Activated CD4-positive, CD25-positive, alpha-beta regulatory T cell treated with anti-CD3 and anti-CD28 coated beads, Interleukin-2, amount 50 U/mL, for 16 hours (primary cell): ENCODE data around the gene ROMO1.
"Not testable (repeated sequence)": the region's sequence is repeated elsewhere in the genome, so short reads cannot be mapped to it uniquely, and the experiment has no call there.

Experiments
- DNase-seq: peaks from one replicate; pipeline ENCODE4 v3.0.0-alpha.2; 2020; ENCODE audit warnings: low read depth, low spot score

Gene ROMO1

DNA sequence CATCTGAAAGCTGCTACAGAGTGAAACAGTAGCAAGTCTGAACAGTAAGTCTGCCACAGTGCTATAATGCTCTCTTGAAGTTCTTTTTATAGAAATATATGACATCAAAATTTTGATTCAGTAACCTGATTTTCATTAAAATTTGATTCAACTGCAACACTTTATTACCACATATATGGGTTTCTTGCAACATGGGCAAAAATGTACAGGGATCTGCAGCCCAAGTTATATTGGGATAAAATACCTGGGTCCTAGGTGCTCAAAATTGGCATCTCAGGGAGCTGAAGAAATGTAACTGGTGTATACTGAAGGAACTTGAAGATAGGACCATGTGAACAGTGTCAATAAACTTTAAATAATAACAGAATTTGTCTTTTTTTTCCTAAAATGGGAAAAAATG, 10.8 kb downstream of the ROMO1 start:
- DNase-seq: no peak

GRCh38 chr20:35710884-35711587, 11.8 kb downstream of the ROMO1 start:
- DNase-seq: no peak

DNA sequence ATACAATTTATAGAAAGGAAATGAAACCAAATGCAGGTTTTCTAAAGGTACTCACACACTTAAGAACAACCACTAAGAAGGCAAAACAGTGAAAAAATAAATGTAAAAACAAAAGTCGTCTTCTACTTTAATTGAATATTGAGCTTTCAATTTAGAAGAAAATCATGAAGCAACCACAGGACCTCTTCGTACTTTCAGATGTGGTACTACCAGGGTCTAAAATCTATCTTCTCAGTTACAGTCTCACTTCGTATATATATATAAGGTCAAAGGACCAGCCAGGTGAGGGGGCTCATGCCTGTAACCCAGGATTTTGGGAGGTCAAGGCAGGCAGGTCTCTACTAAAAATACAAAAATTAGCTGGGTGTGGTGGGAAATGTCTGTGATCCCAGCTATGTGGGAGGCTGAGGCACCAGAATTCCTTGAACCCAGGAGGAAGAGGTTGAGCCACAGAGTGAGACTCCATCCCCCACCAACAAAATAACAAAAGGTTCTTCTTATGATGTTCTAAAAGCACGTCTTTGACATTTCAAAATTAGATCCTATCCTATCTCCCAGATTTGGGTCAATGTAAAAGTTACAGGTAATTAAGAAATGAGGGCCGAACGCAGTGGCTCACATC, 12.5 kb downstream of the ROMO1 start:
- no peak for DNase-seq

GRCh38 chr20:35713120-35713519, 13.9 kb downstream of the ROMO1 start:
- not testable (repeated sequence) for DNase-seq

DNA sequence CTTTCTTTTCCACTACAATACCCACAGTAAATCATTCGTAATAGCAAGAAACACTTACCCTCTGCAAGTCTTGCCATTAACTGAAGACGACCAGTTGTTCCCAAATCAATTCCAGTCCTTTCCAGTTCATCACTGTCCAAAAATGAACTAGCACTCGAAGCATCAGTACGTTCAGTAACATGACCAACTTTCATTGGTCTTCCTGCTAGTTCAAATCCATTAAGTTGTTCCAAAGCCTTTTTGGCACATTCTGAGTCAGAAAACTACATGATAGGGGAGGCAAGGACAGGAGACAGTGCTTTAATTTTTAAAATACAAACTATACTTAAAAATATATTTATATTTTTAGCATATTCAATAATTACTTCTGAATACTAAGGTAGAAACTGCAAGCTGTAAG, 14.9 kb downstream of the ROMO1 start:
- DNase-seq: no peak

- DNase-seq: no peak
These were observed 16.4 kb downstream of the ROMO1 start for GRCh38 chr20:35715652-35716051.

GRCh38 chr20:35716330-35716729, 17.1 kb downstream of the ROMO1 start:
- no peak for DNase-seq

GRCh38 chr20:35718321-35718720, 19.1 kb downstream of the ROMO1 start:
- DNase-seq: not testable (repeated sequence)

- DNase-seq: no peak
These were observed 19.9 kb downstream of the ROMO1 start for GRCh38 chr20:35718972-35719635.

DNA sequence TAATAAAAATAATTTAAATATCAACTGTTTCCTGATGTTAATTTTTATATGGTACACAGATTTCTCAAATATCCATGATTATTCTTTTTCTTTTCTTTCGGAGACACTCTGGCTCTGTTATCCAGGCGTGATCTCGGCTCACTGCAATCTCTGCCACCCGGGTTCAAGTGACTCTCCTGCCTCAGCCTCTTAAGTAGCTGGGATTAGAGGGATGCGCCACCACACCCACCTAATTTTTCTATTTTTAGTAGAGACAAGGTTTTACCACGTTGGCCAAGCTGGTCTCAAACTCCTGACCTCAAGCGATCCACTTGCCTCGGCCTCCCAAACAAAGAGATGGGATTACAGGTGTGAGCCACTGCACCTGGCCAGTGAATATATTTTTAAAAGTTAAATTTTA, 20.5 kb downstream of the ROMO1 start:
- DNase-seq: no peak

GRCh38 chr20:35720165-35721123, 21.2 kb downstream of the ROMO1 start:
- no peak for DNase-seq

DNA sequence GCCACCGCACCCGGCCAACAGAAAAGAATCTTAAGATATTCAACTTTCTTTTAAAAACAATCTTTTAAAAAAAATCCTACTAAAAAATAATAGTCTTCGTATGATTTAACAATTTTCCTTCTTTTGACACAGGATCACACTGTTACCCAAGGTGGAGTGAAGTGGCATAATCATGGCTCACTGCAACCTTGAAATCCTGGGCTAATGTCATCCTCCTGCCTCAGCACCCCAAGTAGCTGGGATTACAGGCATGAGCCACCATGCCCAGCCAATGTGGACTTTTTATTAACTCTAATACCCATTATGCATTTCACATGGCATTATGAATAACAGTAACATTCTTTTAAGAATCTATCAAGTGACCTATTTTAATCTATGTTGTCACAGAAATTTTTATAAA, 22.0 kb downstream of the ROMO1 start:
- DNase-seq: no peak

- no peak for DNase-seq
These were observed 22.4 kb downstream of the ROMO1 start for GRCh38 chr20:35721621-35722020.

DNA sequence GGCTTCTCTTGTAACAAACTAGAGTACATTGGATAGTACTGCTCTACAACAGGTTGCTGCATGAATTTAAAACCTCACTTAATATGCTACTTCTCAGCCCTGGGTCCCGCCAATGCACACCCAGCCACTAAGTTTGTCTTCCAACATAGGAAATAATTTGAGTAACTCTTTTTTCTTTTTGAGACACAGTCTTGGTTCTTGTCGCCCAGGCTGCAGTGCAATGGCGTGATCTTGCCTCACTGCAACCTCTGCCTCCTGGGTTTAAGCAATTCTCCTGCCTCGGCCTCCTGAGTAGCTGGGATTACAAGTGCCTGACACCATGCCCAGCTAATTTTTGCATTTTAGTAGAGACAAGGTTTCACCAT, 24.1 kb downstream of the ROMO1 start:
- not testable (repeated sequence) for DNase-seq

DNA sequence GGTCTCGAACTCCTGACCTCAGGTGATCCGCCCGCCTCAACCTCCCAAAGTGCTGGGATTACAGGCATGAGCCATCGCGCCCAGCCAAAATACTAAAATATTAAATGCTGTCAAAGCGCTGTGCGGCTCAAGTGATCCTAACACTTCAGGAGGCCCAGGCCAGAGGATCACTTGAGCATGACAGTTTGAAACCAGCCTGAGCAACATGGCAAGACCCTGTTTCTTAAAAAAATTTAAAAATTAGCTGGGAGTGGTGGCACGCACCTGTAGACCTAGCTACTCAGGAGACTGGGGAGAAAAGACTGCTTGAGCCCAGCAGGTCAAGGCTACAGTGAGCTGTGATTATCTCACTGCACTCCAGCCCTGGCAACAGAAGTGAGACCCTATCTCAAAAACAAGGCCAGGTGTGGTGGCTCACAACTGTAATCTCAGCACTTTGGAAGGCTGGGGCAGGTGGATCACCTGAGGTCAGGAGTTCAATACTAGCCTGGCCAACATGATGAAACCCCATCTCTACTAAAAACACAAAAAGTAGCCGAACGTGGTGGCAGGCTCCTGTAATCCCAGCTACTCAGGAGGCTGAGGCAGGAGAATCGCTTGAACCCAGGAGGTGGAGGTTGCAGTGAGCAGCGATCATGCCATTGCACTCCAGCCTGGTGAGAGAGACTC, 24.6 kb downstream of the ROMO1 start:
- DNase-seq: not testable (repeated sequence)

- DNase-seq: no peak
These were observed 25.4 kb downstream of the ROMO1 start for GRCh38 chr20:35724321-35725230.

GRCh38 chr20:35726842-35727711, 27.9 kb downstream of the ROMO1 start:
- no peak for DNase-seq

DNA sequence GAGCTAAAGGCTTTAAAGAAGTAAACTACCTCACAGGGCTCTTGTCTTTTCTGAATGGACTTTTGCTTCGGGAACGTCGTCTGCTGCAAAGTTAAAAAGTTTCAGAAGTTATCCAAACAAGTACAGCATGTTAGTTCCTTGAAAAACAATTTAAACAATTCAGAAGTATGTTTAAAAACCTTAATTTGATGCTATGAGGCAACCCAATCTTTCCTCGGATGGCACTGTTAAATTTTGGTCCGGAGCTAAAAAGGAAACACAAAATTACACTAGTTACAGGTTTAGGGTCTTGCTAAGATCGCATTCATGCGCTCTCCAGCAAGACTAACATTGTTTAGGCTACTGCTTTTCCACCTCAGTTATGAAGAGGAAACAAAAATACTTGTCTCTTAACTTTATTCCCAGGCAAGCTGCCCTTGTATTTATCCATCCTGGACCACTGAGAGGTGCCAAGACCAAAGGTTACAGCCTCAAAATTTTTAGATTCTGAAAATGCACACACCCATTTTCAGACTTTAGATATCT, 30.1 kb downstream of the ROMO1 start:
- DNase-seq: no peak
